ENCODE measurements around the gene CNNM3.

GRCh38 chr2:96825057-96825456, 9.0 kb downstream of the CNNM3 start:
- TF ChIP-seq POLR2AphosphoS5 (IDR thresholded peaks at IDR 0.05; ENCODE audit: insufficient read depth in 1 of 2, low read depth in 1 of 2) (no peak), CTCF (IDR thresholded peaks at IDR 0.05) (no peak)
